ENCODE results near the gene ZNF19. TPM values are rescaled to one million over a fixed set of nuclear protein-coding genes. Genes with fewer than 3 reads are reported as not detected.

The ZNF19 gene
- total RNA-seq, 1 experiment from 2014 or later, result 4.7 TPM

DNA sequence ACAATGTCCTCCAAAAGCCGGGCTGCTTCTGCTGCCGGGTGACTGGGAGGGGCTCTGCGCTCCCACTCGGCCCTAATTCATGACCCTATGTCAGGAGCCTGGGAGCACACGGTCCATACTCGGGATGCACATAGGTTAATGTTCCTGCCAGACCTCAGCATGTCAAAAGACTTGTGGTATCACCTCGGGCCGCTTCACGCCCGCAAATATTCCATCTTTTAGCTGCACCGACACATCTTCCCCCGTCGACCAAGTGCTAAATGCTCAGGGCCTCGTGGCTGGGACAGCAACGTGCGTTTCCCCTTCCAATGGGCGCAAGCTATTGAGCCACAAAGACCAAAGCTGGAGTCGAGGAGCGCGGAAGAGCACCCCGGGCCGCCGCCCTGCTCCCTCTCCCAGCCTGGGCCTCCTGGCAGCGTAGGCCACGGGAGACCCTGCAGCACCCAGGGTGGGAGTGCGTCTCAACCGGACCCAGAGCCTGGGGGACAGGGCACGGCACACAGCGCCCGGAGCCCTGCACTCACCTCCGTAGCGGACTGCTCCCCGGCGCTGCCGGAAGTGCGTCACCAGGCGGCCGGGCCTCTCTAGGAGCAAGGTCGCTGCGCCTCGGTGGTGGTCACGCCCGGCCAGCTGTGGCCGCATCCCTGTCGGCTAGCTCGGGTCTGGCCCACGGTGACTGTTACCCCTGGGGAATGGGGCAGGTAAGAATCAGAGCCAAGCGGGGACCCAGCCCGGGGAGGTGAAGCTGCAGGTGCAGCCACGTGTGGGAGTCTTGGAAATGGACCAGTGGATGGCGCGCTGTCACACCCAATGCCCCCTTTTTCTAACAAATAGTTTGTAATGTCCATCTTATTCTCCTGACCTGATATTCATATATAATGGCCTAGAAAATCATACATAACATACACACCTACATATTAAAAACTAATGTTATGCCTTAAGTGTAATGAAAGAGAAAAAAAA is 27.2 kb downstream of the ZNF19 start, which contains the start of gene ZNF23:
TSS of gene ZNF23 (minus strand) at position 562 of the 963 bp plus-strand sequence. CDS start 5,451 bp downstream, outside the sequence.
- no peak within 1 kb of the TSS for H2AFZ ChIP-seq (ENCODE audit: low read length)
- H3K4me1 ChIP-seq (ENCODE audit: insufficient read depth, low read length), result no peaks in the 10 kb centered on the region; the same call in 1 of the 2 replicates
- no peak within 1 kb of the TSS for H4K8ac ChIP-seq (replicated peaks; ENCODE audit: insufficient read length, low read depth, low read length)
- WGBS (ENCODE audit: extremely low coverage, insufficient read length, low lambda C conversion rate), result no CpG with 5 or more reads among the region's 52 CpGs
- H4K5ac ChIP-seq (ENCODE audit: insufficient read length, low read depth, low read length), result no peak within 1 kb of the TSS
- no peak within 1 kb of the TSS for H2BK15ac ChIP-seq (ENCODE audit: low read depth, low read length)
- H3K4me1 Mint-ChIP-seq, result peaks cover 13 to 20% of the 10 kb centered on the region in 2 experiments
- TF ChIP-seq, protein P1, sequence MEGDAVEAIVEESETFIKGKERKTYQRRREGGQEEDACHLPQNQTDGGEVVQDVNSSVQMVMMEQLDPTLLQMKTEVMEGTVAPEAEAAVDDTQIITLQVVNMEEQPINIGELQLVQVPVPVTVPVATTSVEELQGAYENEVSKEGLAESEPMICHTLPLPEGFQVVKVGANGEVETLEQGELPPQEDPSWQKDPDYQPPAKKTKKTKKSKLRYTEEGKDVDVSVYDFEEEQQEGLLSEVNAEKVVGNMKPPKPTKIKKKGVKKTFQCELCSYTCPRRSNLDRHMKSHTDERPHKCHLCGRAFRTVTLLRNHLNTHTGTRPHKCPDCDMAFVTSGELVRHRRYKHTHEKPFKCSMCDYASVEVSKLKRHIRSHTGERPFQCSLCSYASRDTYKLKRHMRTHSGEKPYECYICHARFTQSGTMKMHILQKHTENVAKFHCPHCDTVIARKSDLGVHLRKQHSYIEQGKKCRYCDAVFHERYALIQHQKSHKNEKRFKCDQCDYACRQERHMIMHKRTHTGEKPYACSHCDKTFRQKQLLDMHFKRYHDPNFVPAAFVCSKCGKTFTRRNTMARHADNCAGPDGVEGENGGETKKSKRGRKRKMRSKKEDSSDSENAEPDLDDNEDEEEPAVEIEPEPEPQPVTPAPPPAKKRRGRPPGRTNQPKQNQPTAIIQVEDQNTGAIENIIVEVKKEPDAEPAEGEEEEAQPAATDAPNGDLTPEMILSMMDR (conservative IDR thresholded peaks at IDR 0.05), result 0 out of 3 replicates have a peak, but pooled peaks have one; percentile 9
- no peak within 1 kb of the TSS for H2BK12ac ChIP-seq (ENCODE audit: insufficient read length, low read depth, low read length)
- no peaks in the 10 kb centered on the region for H3K27me3 ChIP-seq (ENCODE audit: insufficient read depth, low read length)
- no peaks in the 10 kb centered on the region for H3K9me3 ChIP-seq (ENCODE audit: control insufficient read depth, low read depth, low read length)
- peak within 1 kb of the TSS; percentile 84 for H3K9ac ChIP-seq (ENCODE audit: extremely low read depth, insufficient read length, low read length)
- H3K36me3 Mint-ChIP-seq (ENCODE audit: insufficient read depth in 1 of 3, low read depth in 3 of 3), result no peaks in the 10 kb centered on the region
- no peaks in the 10 kb centered on the region for H3K79me1 ChIP-seq (ENCODE audit: insufficient read depth, low read depth, low read length, poor library complexity, severe bottlenecking)
- H2BK120ac ChIP-seq (ENCODE audit: low read depth, low read length, poor library complexity, severe bottlenecking), result no peak within 1 kb of the TSS
- no peak within 1 kb of the TSS for H3T11ph ChIP-seq (ENCODE audit: low read length)
- H3K9me3 Mint-ChIP-seq, result no peaks in the 10 kb centered on the region; a peak in 1 of 5 replicates
- H3K23me2 ChIP-seq (ENCODE audit: insufficient read length, low read depth, low read length, poor library complexity, severe bottlenecking), result peaks cover 3% of the 10 kb centered on the region
- peak within 1 kb of the TSS; percentile 88 for H3K18ac ChIP-seq (ENCODE audit: insufficient read length, low read depth, low read length)
- H3K27ac ChIP-seq (ENCODE audit: insufficient read length, low read depth, low read length), result no peak within 1 kb of the TSS
- H2BK20ac ChIP-seq (ENCODE audit: low read depth, low read length, poor library complexity, severe bottlenecking), result no peak within 1 kb of the TSS
- peak; percentile 81 for DNase-seq
- H3K56ac ChIP-seq (ENCODE audit: insufficient read length, low read depth, low read length), result no peak within 1 kb of the TSS
- H3K4me3 Mint-ChIP-seq, result peak within 1 kb of the TSS; percentile 94 to 96
- no peak within 1 kb of the TSS for H2BK5ac ChIP-seq (ENCODE audit: insufficient read length, low read length)
- H3K4me2 ChIP-seq (ENCODE audit: insufficient read depth, insufficient read length, low read length), result peak within 1 kb of the TSS; percentile 84
- H3K79me2 ChIP-seq (ENCODE audit: insufficient read depth, low read length), result peaks cover 4% of the 10 kb centered on the region; the same call in 1 of the 2 replicates
- no peaks in the 10 kb centered on the region; the same call in 1 of the 2 replicates for H3K27me3 Mint-ChIP-seq (ENCODE audit: low read depth)
- H3K27ac Mint-ChIP-seq, result peak within 1 kb of the TSS; percentile 79 to 98 (median 84); a peak in 6 of 7 replicates
- no peak within 1 kb of the TSS for H3K4ac ChIP-seq (ENCODE audit: low read depth, low read length)
- no peak within 1 kb of the TSS for H3K23ac ChIP-seq (ENCODE audit: insufficient read length, low read depth, low read length)
- no peak within 1 kb of the TSS for H4K91ac ChIP-seq (ENCODE audit: insufficient read length, low read depth, low read length)
- H4K20me1 ChIP-seq (ENCODE audit: control insufficient read depth, insufficient read depth, insufficient read length), result no peaks in the 10 kb centered on the region
- H3K14ac ChIP-seq (ENCODE audit: insufficient read depth, low read length), result peak within 1 kb of the TSS; percentile 83
- no peak within 1 kb of the TSS for H2AK5ac ChIP-seq (ENCODE audit: insufficient read length, low read length)

Data from H9 (cell line).